Naive thymus-derived CD4-positive, alpha-beta T cell (primary cell): ENCODE measurements around the gene HYCC1. TPM values are rescaled to one million over a fixed set of nuclear protein-coding genes. Genes with fewer than 3 reads are reported as not detected.

Experiments used
- polyA plus RNA-seq, 2 donors: library from polyadenylated mRNA; unstranded; fragments of 300-500 nt; fragmentation: Illumina TruSeq; gene quantifications; one replicate each; pipeline ENCODE4 v1.2.3, GENCODE V29; 2021
- total RNA-seq, 6 experiments: library from RNA in 5 of 6; stranded (reverse) in 5 of 6; gene quantifications; 1 replicate in 5 of 6; 2 replicates in 1 of 6; pipeline ENCODE4 v1.2.3 and lab custom pipeline; 2021 to 2026

The HYCC1 gene
- total and polyA plus RNA-seq, 7 experiments from 2014 or later: 9.0 to 67.0 (median 17.6) TPM

Other genes with a start within 250 kb of the HYCC1 start
- 100 to 1,000 TPM; 302 to 737 (median 649) TPM for gene TOMM7, start 191.3 kb downstream of the HYCC1 start, total RNA-seq
- gene TOMM7, start 191.3 kb downstream of the HYCC1 start, polyA plus RNA-seq: 100 to 1,000 TPM; 331 to 412 TPM
- gene KLHL7, start 91.7 kb upstream of the HYCC1 start, total RNA-seq: 10 to 100 TPM; 16.9 to 22.9 (median 22.7) TPM
- gene KLHL7, start 91.7 kb upstream of the HYCC1 start, polyA plus RNA-seq: 10 to 100 TPM; 23.4 to 30.3 TPM
- 10 to 100 TPM; 19.8 to 37.7 (median 27.5) TPM for gene NUP42, start 167.9 kb upstream of the HYCC1 start, total RNA-seq
- gene NUP42, start 167.9 kb upstream of the HYCC1 start, polyA plus RNA-seq: 10 to 100 TPM; 21.3 to 49.1 TPM
- gene GPNMB, start 232.6 kb upstream of the HYCC1 start, total RNA-seq: 10 to 100 TPM in 2 of 5 experiments, under 1 TPM in 2, not detected in 1; 0.56 to 30.5 (median 15.4) TPM
- not detected for gene GPNMB, start 232.6 kb upstream of the HYCC1 start, polyA plus RNA-seq